ENCODE measurements around the gene CTNNA2.

GRCh38 chr2:80117401-80117800 is 604.5 kb downstream of the CTNNA2 start:
- TF ChIP-seq, protein P1, sequence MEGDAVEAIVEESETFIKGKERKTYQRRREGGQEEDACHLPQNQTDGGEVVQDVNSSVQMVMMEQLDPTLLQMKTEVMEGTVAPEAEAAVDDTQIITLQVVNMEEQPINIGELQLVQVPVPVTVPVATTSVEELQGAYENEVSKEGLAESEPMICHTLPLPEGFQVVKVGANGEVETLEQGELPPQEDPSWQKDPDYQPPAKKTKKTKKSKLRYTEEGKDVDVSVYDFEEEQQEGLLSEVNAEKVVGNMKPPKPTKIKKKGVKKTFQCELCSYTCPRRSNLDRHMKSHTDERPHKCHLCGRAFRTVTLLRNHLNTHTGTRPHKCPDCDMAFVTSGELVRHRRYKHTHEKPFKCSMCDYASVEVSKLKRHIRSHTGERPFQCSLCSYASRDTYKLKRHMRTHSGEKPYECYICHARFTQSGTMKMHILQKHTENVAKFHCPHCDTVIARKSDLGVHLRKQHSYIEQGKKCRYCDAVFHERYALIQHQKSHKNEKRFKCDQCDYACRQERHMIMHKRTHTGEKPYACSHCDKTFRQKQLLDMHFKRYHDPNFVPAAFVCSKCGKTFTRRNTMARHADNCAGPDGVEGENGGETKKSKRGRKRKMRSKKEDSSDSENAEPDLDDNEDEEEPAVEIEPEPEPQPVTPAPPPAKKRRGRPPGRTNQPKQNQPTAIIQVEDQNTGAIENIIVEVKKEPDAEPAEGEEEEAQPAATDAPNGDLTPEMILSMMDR (IDR thresholded peaks at IDR 0.05) = no peak
- TF ChIP-seq POLR2AphosphoS5 (IDR thresholded peaks at IDR 0.05; ENCODE audit: low read depth, low read length) = no peak
- no peak for TF ChIP-seq REST (IDR thresholded peaks at IDR 0.05; ENCODE audit: insufficient read depth in 1 of 2, low read depth in 2 of 2, low read length in 1 of 2)
- no peak for TF ChIP-seq TCF7L2 (IDR thresholded peaks at IDR 0.05; ENCODE audit: low read depth, low read length)

Measured in Panc1 (cell line).